ENCODE results near the gene PGAM4.
"Not testable (repeated sequence)": the region's sequence is repeated elsewhere in the genome, so short reads cannot be mapped to it uniquely, and the experiment has no call there.

The PGAM4 gene

DNA sequence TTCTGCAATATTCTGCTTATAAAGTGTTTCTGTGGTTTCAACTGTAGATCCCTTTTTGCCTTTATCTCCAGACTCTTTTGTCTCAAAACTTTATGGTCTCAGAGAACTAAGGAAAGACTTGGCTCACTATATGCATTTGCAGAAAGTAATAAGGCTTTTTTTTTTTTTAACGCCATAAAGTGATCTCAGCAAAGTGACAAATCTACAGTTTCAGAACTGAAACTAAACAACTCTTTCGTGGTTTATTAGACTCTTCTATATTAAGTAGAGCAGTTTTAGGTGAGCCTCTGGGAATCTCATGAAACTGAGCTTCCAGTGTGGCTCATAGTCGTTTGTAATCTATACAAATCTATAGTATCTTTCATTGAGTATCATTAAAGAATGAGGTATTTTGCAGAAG, 43.7 kb downstream of the PGAM4 start:
- no peak for DNase-seq (ENCODE audit: low read depth, low spot score)

DNA sequence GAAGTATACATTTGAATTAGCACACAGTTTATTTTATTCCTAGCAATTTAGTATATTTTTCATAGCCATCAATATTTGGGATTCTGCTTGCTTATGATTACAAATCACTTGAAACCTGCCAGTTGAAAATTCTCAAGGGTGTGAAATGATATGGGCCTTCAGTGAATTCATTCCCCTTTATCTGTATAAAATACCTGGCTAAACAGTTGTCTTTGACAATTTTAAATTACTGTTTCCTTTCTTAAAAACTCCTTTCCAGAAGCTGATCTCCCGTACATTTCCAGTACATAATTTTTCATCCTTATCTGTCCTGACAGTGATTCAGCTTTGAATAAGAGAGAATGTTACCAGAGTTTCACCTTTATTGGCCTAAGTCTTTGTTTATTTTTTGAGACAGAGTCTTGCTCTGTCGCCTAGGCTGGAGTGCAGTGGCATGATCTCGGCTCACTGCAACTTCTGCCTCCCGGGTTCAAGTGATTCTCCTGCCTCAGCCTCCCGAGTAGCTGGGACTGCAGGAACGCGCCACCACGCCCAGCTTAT, 45.0 kb downstream of the PGAM4 start:
- no peak for DNase-seq (ENCODE audit: low read depth, low spot score)

DNA sequence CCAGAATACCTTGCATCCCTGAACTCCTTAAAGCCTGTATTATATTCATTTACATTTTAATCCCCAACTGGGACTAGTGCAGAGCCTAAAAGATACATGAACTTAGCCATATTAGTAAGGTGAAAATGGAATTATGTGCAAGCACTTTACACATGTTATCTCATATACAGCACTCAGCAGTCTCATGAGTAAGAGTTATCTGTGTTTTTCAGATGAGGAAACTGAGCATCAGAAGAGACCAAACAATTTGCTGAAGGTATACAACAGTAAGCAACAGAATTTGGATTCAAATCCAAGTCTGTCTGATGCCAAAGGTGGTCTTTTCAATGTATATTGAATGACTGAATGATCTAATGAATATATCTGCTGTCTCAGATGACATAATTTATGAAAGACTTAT, 46.7 kb downstream of the PGAM4 start:
- no peak for DNase-seq (ENCODE audit: low read depth, low spot score)

DNA sequence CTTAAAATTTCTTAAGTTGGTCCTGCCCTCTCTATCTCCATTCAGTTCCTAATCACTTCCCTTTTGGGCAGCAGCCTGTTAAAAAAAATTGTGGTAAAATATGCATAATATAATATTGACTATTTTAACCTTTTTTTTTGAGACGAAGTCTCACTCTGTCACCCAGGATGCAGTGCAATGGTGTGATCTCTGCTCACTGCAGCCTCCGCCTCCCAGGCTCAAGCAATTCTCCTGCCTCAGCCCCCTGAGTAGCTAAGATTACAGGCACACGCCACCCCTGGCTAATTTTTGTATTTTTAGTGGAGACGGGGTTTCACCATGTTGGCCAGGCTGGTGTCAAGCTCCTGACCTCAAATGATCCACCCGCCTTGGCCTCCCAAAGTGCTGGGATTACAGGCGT, 50.1 kb downstream of the PGAM4 start:
- not testable (repeated sequence) for DNase-seq (ENCODE audit: low read depth, low spot score)

DNA sequence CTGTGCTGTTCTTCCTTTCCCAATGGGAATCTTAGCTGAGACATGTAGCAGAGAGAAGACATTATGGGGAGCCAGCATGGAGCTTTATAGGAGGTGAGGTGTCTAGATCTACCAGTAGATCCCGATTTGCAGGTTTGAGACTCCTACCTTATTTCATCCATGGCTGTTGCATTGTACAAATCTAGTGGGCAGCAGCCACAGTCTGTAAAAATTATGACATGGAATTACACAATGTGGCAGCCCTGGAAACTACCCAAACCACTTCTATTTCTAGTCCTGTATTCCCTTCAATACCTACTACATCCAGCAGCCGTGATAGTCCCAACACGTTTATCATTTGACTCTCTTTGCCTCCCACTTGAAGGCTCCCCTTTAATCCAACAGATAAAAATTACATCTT, 50.9 kb downstream of the PGAM4 start:
- DNase-seq (ENCODE audit: low read depth, low spot score) = no peak
